Stimulated activated CD8-positive, alpha-beta memory T cell treated with anti-CD3 and anti-CD28 coated beads, Interleukin-7, amount 100 ng/mL, for 48 hours (primary cell): ENCODE data around the gene LRRFIP1.

Experiments used
- DNase-seq, 2 donors: peaks; one replicate each; pipeline ENCODE4 v3.0.0-alpha.2; 2020; ENCODE audit warnings: low read depth in 1 of 2; ENCODE audit errors: extremely low read depth in 1 of 2

LRRFIP1 gene

GRCh38 chr2:237701033-237701858, 73.9 kb downstream of the LRRFIP1 start:
- DNase-seq, result peak in 1 of 2 donors; percentile 29

GRCh38 chr2:237701859-237702390, 74.5 kb downstream of the LRRFIP1 start:
- no peak for DNase-seq

GRCh38 chr2:237702441-237703391, 75.3 kb downstream of the LRRFIP1 start:
- peak in 1 of 2 donors; percentile 43 for DNase-seq

- no peak for DNase-seq
Observed at GRCh38 chr2:237704501-237705434, 77.4 kb downstream of the LRRFIP1 start.

- no peak for DNase-seq
Observed at GRCh38 chr2:237706257-237706656, 78.9 kb downstream of the LRRFIP1 start.

GRCh38 chr2:237708065-237708398, 80.6 kb downstream of the LRRFIP1 start:
- DNase-seq, result no peak

GRCh38 chr2:237708491-237708890, 81.1 kb downstream of the LRRFIP1 start:
- DNase-seq, result no peak

- DNase-seq, result no peak
Observed at GRCh38 chr2:237708961-237709360, 81.6 kb downstream of the LRRFIP1 start.

- no peak for DNase-seq
Observed at GRCh38 chr2:237711458-237712150, 84.2 kb downstream of the LRRFIP1 start.

GRCh38 chr2:237712477-237713377, 85.3 kb downstream of the LRRFIP1 start:
- DNase-seq, result no peak

GRCh38 chr2:237714690-237715458, 87.5 kb downstream of the LRRFIP1 start:
- DNase-seq, result no peak

- no peak for DNase-seq
Observed at GRCh38 chr2:237715459-237715947, 88.1 kb downstream of the LRRFIP1 start.

GRCh38 chr2:237716011-237716410, 88.6 kb downstream of the LRRFIP1 start:
- no peak for DNase-seq

- DNase-seq, result no peak
Observed at GRCh38 chr2:237717366-237718276, 90.2 kb downstream of the LRRFIP1 start.

GRCh38 chr2:237718277-237718634, 90.9 kb downstream of the LRRFIP1 start:
- no peak for DNase-seq

- DNase-seq, result no peak
Observed at GRCh38 chr2:237720444-237720843, 93.1 kb downstream of the LRRFIP1 start.

GRCh38 chr2:237720957-237721356, 93.6 kb downstream of the LRRFIP1 start:
- DNase-seq, result no peak
